ENCODE results near the gene ADGRD2. TPM values are rescaled to one million over a fixed set of nuclear protein-coding genes. Genes with fewer than 3 reads are reported as not detected.

Gene ADGRD2
- total RNA-seq, 1 donor: not detected

GRCh38 chr9:124450931-124451661 is 845 bp downstream of the ADGRD2 start:
- H3K4me3 ChIP-seq (ENCODE audit: low read depth, low read length): no peak overlapping the region
- no peak for DNase-seq (ENCODE audit: low read depth)
- no peak for TF ChIP-seq CTCF (IDR thresholded peaks at IDR 0.05; ENCODE audit: insufficient read depth, low read length)

DNA sequence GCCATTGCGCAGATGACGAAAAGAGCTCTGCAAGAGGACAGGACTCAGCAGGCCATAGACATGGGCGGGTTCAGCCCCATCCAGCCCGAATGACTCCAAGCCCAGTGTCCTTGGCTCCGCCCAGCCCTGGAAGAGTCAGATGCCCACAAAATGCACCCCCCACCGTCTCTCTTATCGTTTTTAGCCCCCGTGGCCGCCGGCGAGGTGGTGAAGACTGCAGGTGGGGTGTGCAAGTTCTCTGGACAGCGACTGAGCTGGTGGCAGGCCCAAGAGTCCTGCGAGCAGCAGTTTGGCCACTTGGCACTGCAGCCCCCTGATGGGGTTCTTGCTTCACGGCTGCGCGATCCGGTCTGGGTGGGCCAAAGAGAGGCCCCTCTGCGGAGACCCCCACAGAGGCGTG is 2.1 kb downstream of the ADGRD2 start:
- TF ChIP-seq CTCF (IDR thresholded peaks at IDR 0.05; ENCODE audit: insufficient read depth, low read length): no peak
- no peak for DNase-seq (ENCODE audit: low read depth)

DNA sequence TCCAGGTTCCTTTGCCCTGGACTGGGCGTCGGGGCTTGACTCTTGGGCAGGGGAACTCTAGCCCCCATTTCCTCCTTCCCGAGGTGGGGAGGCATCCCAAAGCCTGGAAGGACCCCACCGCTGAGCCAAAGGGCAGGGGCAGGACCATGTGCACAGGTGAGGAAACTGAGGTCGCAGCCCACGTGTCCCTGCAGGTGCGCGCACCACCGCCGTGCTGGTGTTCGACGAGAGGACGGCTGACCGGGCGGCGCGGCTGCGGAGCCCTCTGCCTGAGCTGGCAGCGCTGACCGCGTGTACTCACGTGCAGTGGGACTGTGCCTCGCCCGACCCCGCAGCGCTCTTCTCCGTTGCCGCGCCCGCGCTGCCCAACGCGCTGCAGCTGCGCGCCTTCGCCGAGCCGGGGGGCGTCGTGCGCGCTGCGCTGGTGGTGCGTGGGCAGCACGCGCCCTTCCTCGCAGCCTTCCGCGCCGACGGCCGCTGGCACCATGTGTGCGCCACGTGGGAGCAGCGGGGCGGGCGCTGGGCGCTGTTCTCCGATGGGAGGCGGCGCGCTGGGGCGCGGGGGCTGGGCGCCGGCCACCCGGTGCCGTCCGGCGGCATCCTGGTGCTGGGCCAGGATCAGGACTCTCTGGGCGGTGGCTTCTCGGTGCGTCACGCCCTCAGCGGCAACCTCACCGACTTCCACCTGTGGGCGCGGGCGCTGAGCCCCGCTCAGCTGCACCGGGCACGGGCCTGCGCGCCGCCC is 2.8 kb downstream of the ADGRD2 start:
- TF ChIP-seq CTCF (IDR thresholded peaks at IDR 0.05; ENCODE audit: insufficient read depth, low read length): no peak
- DNase-seq (ENCODE audit: low read depth): no peak
- no peak overlapping the region for H3K4me3 ChIP-seq (ENCODE audit: low read depth, low read length)

More for the DNA sequence above, 2.1 kb downstream of the ADGRD2 start:
- H3K4me3 ChIP-seq (ENCODE audit: low read depth, low read length): no peak overlapping the region

DNA sequence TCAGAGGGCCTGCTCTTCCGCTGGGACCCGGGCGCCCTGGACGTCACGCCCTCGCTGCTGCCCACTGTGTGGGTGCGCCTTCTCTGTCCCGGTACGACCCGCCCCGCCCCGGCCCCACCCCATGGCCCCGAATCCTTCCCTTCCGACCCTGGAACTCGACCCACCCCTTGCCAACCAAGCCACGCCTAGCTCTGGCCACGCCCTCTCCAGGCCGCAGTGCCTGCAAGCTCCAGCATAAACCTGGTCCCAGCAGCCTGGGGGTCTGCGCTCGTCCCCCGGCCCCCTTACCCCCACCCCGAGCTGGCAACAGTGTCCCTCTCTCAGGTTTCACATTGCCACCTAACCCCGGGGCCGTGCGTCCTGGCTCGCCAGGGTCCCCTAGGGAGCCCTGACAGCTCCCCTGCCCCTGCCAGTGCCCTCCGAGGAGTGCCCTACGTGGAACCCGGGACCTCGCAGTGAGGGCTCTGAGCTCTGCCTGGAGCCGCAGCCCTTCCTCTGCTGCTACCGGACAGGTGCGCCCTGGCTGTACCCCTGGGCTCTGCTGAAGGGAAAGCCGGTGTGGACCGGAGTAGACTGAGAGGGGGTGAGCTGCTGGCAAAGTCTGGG is 3.4 kb downstream of the ADGRD2 start:
- DNase-seq (ENCODE audit: low read depth): no peak
- TF ChIP-seq CTCF (IDR thresholded peaks at IDR 0.05; ENCODE audit: insufficient read depth, low read length): no peak

GRCh38 chr9:124454296-124454695 is 4.0 kb downstream of the ADGRD2 start:
- H3K4me3 ChIP-seq (ENCODE audit: low read depth, low read length): no peak overlapping the region
- DNase-seq (ENCODE audit: low read depth): no peak
- no peak for TF ChIP-seq CTCF (IDR thresholded peaks at IDR 0.05; ENCODE audit: insufficient read depth, low read length)

More for the DNA sequence above, 3.4 kb downstream of the ADGRD2 start:
- no peak overlapping the region for H3K4me3 ChIP-seq (ENCODE audit: low read depth, low read length)

GRCh38 chr9:124454791-124455443 is 4.7 kb downstream of the ADGRD2 start:
- no peak for TF ChIP-seq CTCF (IDR thresholded peaks at IDR 0.05; ENCODE audit: insufficient read depth, low read length)
- DNase-seq (ENCODE audit: low read depth): no peak
- no peak overlapping the region for H3K4me3 ChIP-seq (ENCODE audit: low read depth, low read length)
